Adrenal gland (tissue), 12 donors: ENCODE results near the gene RCAN1. TPM values are rescaled to one million over a fixed set of nuclear protein-coding genes. Genes with fewer than 3 reads are reported as not detected.

Source experiments
- DNase-seq, 7 donors: peaks; one replicate each; pipeline ENCODE4 v3.0.0-alpha.2; 2019 to 2020
- H3K27ac ChIP-seq, 5 donors: fragments of 200-600 bp; sonication (generic) in 4 of 5; 1 replicate in 3 of 5; 2 replicates in 2 of 5; pipeline versions ENCODE4 v1.5.1 to v1.8.0; 2016 to 2020; ENCODE audit warnings: mild to moderate bottlenecking in 1 of 5
- H3K27me3 ChIP-seq: fragments of 200-600 bp; 2 replicates; pipeline ENCODE4 v1.8.0; 2021
- H3K36me3 ChIP-seq, 2 donors: fragments of 200-600 bp; replicated peaks in 1 of 2; 1 replicate in 1 of 2; 2 replicates in 1 of 2; pipeline versions ENCODE4 v1.5.1 to v1.8.0; 2018 to 2022
- H3K4me1 ChIP-seq, 2 donors: fragments of 200-600 bp; replicated peaks in 1 of 2; 1 replicate in 1 of 2; 2 replicates in 1 of 2; pipeline versions ENCODE4 v1.5.1 to v1.8.0; 2018 to 2021
- H3K4me3 ChIP-seq, 4 donors: fragments of 200-600 bp; sonication (generic) in 3 of 4; one replicate each; pipeline ENCODE4 v1.5.1; 2016 to 2018
- H3K9me3 ChIP-seq, 3 donors: fragments of 200-600 bp; sonication (generic) in 1 of 3; replicated peaks in 1 of 3; 1 replicate in 2 of 3; 2 replicates in 1 of 3; pipeline versions ENCODE4 v1.5.1 to v1.8.0; 2016 to 2021
- CTCF ChIP-seq, 6 experiments: fragments of 450-650 bp in 4 of 6; fragments of 200-600 bp in 2 of 6; sonication (generic) in 1 of 6; IDR thresholded peaks; 1 replicate in 5 of 6; 2 replicates in 1 of 6; pipeline versions ENCODE4 v1.5.1 to v1.8.0; 2016 to 2021; ENCODE audit warnings: antibody characterized with exemption in 6 of 6, mild to moderate bottlenecking in 2 of 6, moderate library complexity in 1 of 6
- POLR2A ChIP-seq, 2 donors: fragments of 450-650 bp; IDR thresholded peaks; one replicate each; pipeline ENCODE4 v1.6.1; 2017; ENCODE audit warnings: antibody characterized with exemption in 2 of 2, mild to moderate bottlenecking in 2 of 2, moderate library complexity in 1 of 2
- WGBS, 4 donors: extraction: QIAGEN DNeasy Blood & Tissue Kit in 2 of 4; methylation state at CpG; one replicate each; pipeline versions ENCODE4 v1.1.5 to v1.1.7; 2013 to 2017; 5-methylcytosine and 5-hydroxymethylcytosine counted together
- intact Hi-C, 2 donors: fragments of 100-400 bp; cut with DNase I; formaldehyde crosslinking; loops; one replicate each; pipeline versions ENCODE4 v1.14.1 to v1.15.0; 2022 to 2023
- polyA plus RNA-seq, 3 donors: library from polyadenylated mRNA; stranded (reverse); fragments of 200-250 nt in 2 of 3; fragments of 350-450 nt in 1 of 3; fragmentation: Illumina TruSeq in 1 of 3; extraction: RNeasy Lipid Tissue Mini Kit (QIAGEN cat#74804) in 1 of 3; gene quantifications; one replicate each; pipeline ENCODE4 v1.2.3, GENCODE V29; 2013 to 2014
- total RNA-seq, 9 donors: library from RNA; depleted of rRNA in 4 of 9; stranded (reverse); fragments of >200 nt in 4 of 9; fragments of 120-200 nt in 1 of 9; fragmentation: NEBNext Ultra II Directional in 1 of 9; extraction: Animal tissue kit (Norgen Biotek cat#: 25700) in 1 of 9; gene quantifications; one replicate each; pipeline versions ENCODE4 v1.1.0 to v1.2.4, GENCODE V29; 2013 to 2023
- donor health status: healthy with polysubstance abuse.
- donor health status: Bipolar disorder and iron deficiency.
- donor health status: DM: yes; HTN: yes; CAD: no.
- donor health status: DM: no; HTN: no; CAD: no.
- donor health status: DM: no; HTN: no; CAD: no.
- donor health status: DM: yes; HTN: yes; CAD: no.

Gene RCAN1
- total and polyA plus RNA-seq, 12 donors = 11.5 to 74.4 (median 23.4) TPM

DNA sequence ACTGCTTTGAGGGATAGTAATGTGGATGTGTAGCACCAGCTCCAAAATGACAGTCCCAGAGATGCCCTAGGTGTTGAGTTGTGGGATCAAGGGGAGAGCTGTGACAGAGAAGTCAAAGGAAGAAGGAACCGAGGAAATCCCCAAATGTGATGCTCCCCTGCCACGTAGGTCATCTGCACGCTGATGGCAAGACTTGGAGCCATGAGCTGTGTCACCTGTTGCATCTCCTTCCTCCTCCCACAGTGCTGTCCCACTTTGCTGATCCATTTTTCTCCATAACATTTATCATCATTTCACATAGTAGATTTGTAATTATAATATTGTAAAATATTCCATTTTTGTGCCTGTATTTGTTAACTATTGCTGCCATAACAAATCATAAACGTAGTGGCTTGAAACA is 17.6 kb upstream of the RCAN1 start:
- intact Hi-C loops = no loop called here

GRCh38 chr21:34630536-34631143 is 15.7 kb upstream of the RCAN1 start:
- intact Hi-C loops = no loop called here
- Histone ChIP-seq H3K36me3 (no peaks in the 10 kb centered on the region), H3K4me3 (no peak overlapping the region), H3K4me1 (no peaks in the 10 kb centered on the region), H3K27ac (no peak overlapping the region), H3K9me3 (no peaks in the 10 kb centered on the region), H3K27me3 (no peaks in the 10 kb centered on the region)
- WGBS, 4 donors = 3 to 7% (median 6%) methylated on average over 6 of the region's 6 CpGs
- DNase-seq = peak in 5 of 7 donors; percentile 23 to 41 (median 28)
- TF ChIP-seq POLR2A (IDR thresholded peaks at IDR 0.05) (no peak), CTCF (IDR thresholded peaks at IDR 0.05) (peak; percentile 76 to 88 (median 86))

More for the DNA sequence above, 17.6 kb upstream of the RCAN1 start:
- WGBS, 4 donors = 59 to 70% (median 68%) methylated on average over 4 of the region's 4 CpGs
- Histone ChIP-seq H3K9me3 (no peaks in the 10 kb centered on the region), H3K4me1 (no peaks in the 10 kb centered on the region), H3K27me3 (no peaks in the 10 kb centered on the region), H3K27ac (no peak overlapping the region), H3K4me3 (no peak overlapping the region), H3K36me3 (no peaks in the 10 kb centered on the region)
- no peak for TF ChIP-seq POLR2A (IDR thresholded peaks at IDR 0.05)
- TF ChIP-seq CTCF (IDR thresholded peaks at IDR 0.05) = no peak
- peak in 1 of 7 donors; percentile 2 for DNase-seq

DNA sequence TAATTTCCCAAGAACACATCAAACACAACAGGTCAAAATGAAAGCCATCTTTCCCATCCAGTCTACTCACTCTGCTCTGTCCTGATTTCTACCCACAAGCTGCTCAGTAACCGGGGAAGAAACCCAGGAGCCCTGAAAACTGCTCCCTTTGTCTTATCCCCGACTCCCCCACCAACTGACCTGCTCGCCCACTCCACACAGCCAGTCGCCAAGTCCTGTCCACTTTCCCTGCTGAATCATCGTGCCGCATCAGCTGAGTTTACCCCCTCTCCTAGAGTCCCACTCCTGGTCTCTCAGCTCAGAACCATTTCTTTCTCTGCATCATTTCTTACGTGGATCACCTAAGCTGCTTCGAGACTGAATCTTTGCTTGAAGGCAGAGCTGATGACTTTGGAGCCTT is 11.2 kb upstream of the RCAN1 start:
- H3K27ac ChIP-seq = no peak overlapping the region
- TF ChIP-seq POLR2A (IDR thresholded peaks at IDR 0.05) (no peak), CTCF (IDR thresholded peaks at IDR 0.05) (no peak)
- DNase-seq = peak in 1 of 7 donors; percentile 5
- no peaks in the 10 kb centered on the region for H3K36me3 ChIP-seq
- intact Hi-C loops = no loop called here
- H3K4me1 ChIP-seq = no peaks in the 10 kb centered on the region
- no peaks in the 10 kb centered on the region for H3K27me3 ChIP-seq
- no peak overlapping the region for H3K4me3 ChIP-seq
- WGBS, 4 donors = 80 to 88% (median 83%) methylated on average over 8 of the region's 8 CpGs
- H3K9me3 ChIP-seq = no peaks in the 10 kb centered on the region

GRCh38 chr21:34625030-34625593 is 10.2 kb upstream of the RCAN1 start:
- H3K4me1 ChIP-seq = no peaks in the 10 kb centered on the region
- H3K9me3 ChIP-seq = no peaks in the 10 kb centered on the region
- intact Hi-C loops = no loop called here
- H3K27ac ChIP-seq = no peak overlapping the region
- 58 to 71% (median 61%) methylated on average over 6 of the region's 6 CpGs for WGBS, 4 donors
- DNase-seq = no peak
- TF ChIP-seq CTCF (IDR thresholded peaks at IDR 0.05) (no peak), POLR2A (IDR thresholded peaks at IDR 0.05) (no peak)
- H3K27me3 ChIP-seq = no peaks in the 10 kb centered on the region
- no peaks in the 10 kb centered on the region for H3K36me3 ChIP-seq
- H3K4me3 ChIP-seq = no peak overlapping the region
